ENCODE data around the gene OR6K2.

GRCh38 chr1:158689875-158690274 is 10.6 kb downstream of the OR6K2 start:
- TF ChIP-seq ELF4 (IDR thresholded peaks at IDR 0.05) (no peak), FOXA1 (IDR thresholded peaks at IDR 0.05) (no peak), CTBP1 (IDR thresholded peaks at IDR 0.05; ENCODE audit: borderline replicate concordance) (no peak)

Measured in HEK293T (cell line).